GM18526 (cell line): Measurements from ENCODE around the gene OR51F2.

Source experiments
- POLR2A ChIP-seq: IDR thresholded peaks from 3 replicates; pipeline ENCODE4 v1.6.1; 2011; ENCODE audit not compliant: insufficient read length; ENCODE audit errors: extremely low read depth

Gene OR51F2

DNA sequence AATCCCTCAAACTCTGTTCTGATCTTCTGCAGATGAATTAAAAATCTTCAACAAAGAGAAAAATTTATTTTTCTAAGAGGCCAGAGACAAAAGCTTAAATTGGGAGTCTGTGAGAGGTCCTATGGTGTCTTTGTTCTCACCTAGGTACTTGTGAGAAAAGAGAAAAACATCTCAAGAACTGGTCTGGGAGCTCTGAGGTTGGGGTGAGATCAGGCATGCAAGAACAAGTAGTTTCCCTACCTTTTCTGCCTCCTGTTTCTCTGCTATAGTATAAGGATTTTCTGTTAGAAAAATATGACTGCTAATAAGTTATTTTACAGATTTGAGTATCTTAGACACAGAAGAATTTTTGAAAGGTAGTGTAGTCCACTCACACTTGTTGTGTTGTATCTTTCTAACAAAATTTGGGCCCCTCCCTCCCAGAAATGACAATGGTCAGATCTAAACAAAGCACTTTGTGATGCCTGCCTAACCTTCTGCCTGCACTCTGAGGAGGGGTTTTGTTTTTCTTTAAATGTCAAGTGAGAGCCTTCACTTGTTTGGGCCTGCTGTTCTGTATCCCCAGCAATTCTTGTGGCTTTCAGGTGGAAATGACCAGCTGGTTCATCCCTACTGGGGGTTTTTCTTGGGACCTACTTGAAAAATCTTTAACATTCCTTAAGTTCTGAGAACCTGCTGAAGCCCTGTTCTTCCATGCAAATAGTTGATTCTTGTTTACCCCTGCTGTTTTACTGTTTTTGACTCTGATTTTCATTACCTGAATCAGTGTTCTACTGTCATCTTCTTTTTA, 41.5 kb downstream of the OR51F2 start:
- TF ChIP-seq POLR2A: no peak

DNA sequence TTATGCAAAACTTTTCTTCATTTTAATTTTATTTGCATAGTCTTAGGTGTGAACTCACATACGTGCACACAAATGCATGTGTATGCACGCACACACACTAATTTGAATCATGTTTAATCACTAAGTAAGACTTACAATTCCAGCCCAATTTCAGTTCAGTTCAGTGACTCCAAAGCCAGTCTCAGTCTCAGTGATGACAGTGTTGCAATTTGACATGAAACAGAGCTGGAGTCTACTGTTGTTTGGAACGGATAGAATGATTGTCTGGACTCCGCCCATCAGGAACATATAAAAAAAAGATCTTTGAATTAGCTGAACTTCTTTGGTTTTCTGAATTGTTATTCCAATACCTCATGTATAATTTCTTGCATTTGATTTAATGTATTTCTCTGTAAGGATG, 42.8 kb downstream of the OR51F2 start:
- no peak for TF ChIP-seq POLR2A

DNA sequence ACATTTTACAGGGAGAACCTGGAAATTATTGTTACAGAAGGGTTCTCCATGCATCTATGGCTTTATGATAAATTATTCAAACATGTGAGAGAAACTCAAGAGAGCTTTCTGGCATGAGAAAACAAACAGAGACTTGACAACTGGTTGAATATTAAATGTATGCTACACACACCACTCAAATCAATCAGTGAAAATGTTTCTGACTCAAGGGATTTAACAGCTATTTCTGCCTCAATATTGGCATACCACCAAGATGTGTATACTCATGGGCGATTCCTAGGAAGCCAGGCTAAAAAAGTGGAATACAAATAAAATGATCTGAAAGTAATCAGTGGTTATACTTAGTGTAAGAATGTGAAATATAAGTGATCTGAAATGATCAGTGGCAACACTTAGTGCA, 44.7 kb downstream of the OR51F2 start:
- TF ChIP-seq POLR2A: no peak
